H9 (cell line): Measurements from ENCODE around the gene SYNC. TPM values are rescaled to one million over a fixed set of nuclear protein-coding genes. Genes with fewer than 3 reads are reported as not detected.

Source experiments
- DNase-seq: peaks from one replicate; pipeline ENCODE4 v3.0.0-alpha.2; 2017
- H2AFZ ChIP-seq: one replicate; pipeline ENCODE4 v1.6.1; 2013; ENCODE audit warnings: mild to moderate bottlenecking, low read length, control low read depth, moderate library complexity
- H2AK5ac ChIP-seq: 2 replicates; pipeline ENCODE4 v1.6.1; 2013; ENCODE audit warnings: low read length, control low read depth, mixed read lengths; ENCODE audit not compliant: insufficient read length
- H2BK120ac ChIP-seq: one replicate; pipeline ENCODE4 v1.6.1; 2013; ENCODE audit warnings: low read depth, mild to moderate bottlenecking, low read length, control low read depth, inconsistent platforms; ENCODE audit not compliant: poor library complexity, severe bottlenecking
- H2BK12ac ChIP-seq: 2 replicates; pipeline ENCODE4 v1.6.1; 2013; ENCODE audit warnings: low read length, control low read depth, mixed read lengths, low read depth; ENCODE audit not compliant: insufficient read length
- H2BK15ac ChIP-seq: 2 replicates; pipeline ENCODE4 v1.6.1; 2013; ENCODE audit warnings: low read depth, low read length, control low read depth
- H2BK20ac ChIP-seq: one replicate; pipeline ENCODE4 v1.6.1; 2013; ENCODE audit warnings: low read depth, mild to moderate bottlenecking, low read length, control low read depth, inconsistent platforms; ENCODE audit not compliant: poor library complexity, severe bottlenecking
- H2BK5ac ChIP-seq: 2 replicates; pipeline ENCODE4 v1.6.1; 2013; ENCODE audit warnings: low read length, control low read depth, mixed read lengths; ENCODE audit not compliant: insufficient read length
- H3K14ac ChIP-seq: 2 replicates; pipeline ENCODE4 v1.6.1; 2013; ENCODE audit warnings: low read length, control low read depth; ENCODE audit not compliant: insufficient read depth
- H3K18ac ChIP-seq: 2 replicates; pipeline ENCODE4 v1.6.1; 2013; ENCODE audit warnings: low read depth, mild to moderate bottlenecking, mixed read lengths, low read length, control low read depth; ENCODE audit not compliant: insufficient read length
- H3K23ac ChIP-seq: 2 replicates; pipeline ENCODE4 v1.6.1; 2013; ENCODE audit warnings: low read length, control low read depth, mixed read lengths, low read depth; ENCODE audit not compliant: insufficient read length
- H3K23me2 ChIP-seq: 2 replicates; pipeline ENCODE4 v1.6.1; 2013; ENCODE audit warnings: low read depth, mild to moderate bottlenecking, mixed read lengths, low read length, control low read depth; ENCODE audit not compliant: insufficient read length, poor library complexity, severe bottlenecking
- H3K27ac ChIP-seq: 2 replicates; pipeline ENCODE4 v1.5.1; 2013; ENCODE audit warnings: low read length, control low read depth, mixed read lengths, low read depth; ENCODE audit not compliant: insufficient read length
- H3K27me3 ChIP-seq: 2 replicates; pipeline ENCODE4 v1.6.1; 2013; ENCODE audit warnings: low read length, control low read depth, inconsistent platforms; ENCODE audit not compliant: insufficient read depth
- H3K4ac ChIP-seq: 2 replicates; pipeline ENCODE4 v1.6.1; 2013; ENCODE audit warnings: low read depth, mild to moderate bottlenecking, control low read depth, inconsistent platforms, low read length, moderate library complexity
- H3K4me1 ChIP-seq: 2 replicates; pipeline ENCODE4 v1.6.1; 2013; ENCODE audit warnings: low read length, control low read depth, inconsistent platforms; ENCODE audit not compliant: insufficient read depth
- H3K4me2 ChIP-seq: 2 replicates; pipeline ENCODE4 v1.6.1; 2013; ENCODE audit warnings: low read length, control low read depth, mixed read lengths; ENCODE audit not compliant: insufficient read length, insufficient read depth
- H3K56ac ChIP-seq: 2 replicates; pipeline ENCODE4 v1.6.1; 2013; ENCODE audit warnings: low read depth, mild to moderate bottlenecking, mixed read lengths, low read length, control low read depth; ENCODE audit not compliant: insufficient read length
- H3K79me1 ChIP-seq: 2 replicates; pipeline ENCODE4 v1.6.1; 2013; ENCODE audit warnings: low read depth, mild to moderate bottlenecking, moderate library complexity, low read length, control low read depth, inconsistent platforms; ENCODE audit not compliant: insufficient read depth, poor library complexity, severe bottlenecking
- H3K79me2 ChIP-seq: 2 replicates; pipeline ENCODE4 v1.6.1; 2013; ENCODE audit warnings: low read length, control low read depth, inconsistent platforms; ENCODE audit not compliant: insufficient read depth
- H3K9ac ChIP-seq: 2 replicates; pipeline ENCODE4 v1.6.1; 2013; ENCODE audit warnings: low read length, control low read depth, mixed read lengths; ENCODE audit not compliant: insufficient read length; ENCODE audit errors: extremely low read depth
- H3K9me3 ChIP-seq: one replicate; pipeline ENCODE4 v1.6.1; 2013; ENCODE audit warnings: low read depth, low read length, inconsistent platforms; ENCODE audit not compliant: control insufficient read depth
- H3T11ph ChIP-seq: one replicate; pipeline ENCODE4 v1.6.1; 2013; ENCODE audit warnings: mild to moderate bottlenecking, low read length, control low read depth, inconsistent platforms
- H4K20me1 ChIP-seq: one replicate; pipeline ENCODE4 v1.6.1; 2013; ENCODE audit not compliant: control insufficient read depth, insufficient read length, insufficient read depth
- H4K5ac ChIP-seq: 2 replicates; pipeline ENCODE4 v1.6.1; 2013; ENCODE audit warnings: low read depth, mild to moderate bottlenecking, mixed read lengths, low read length, control low read depth; ENCODE audit not compliant: insufficient read length
- H4K8ac ChIP-seq: replicated peaks from 2 replicates; pipeline ENCODE4 v1.6.1; 2013; ENCODE audit warnings: low read length, control low read depth, mixed read lengths, low read depth; ENCODE audit not compliant: insufficient read length
- H4K91ac ChIP-seq: 2 replicates; pipeline ENCODE4 v1.6.1; 2013; ENCODE audit warnings: low read depth, mild to moderate bottlenecking, moderate library complexity, mixed read lengths, low read length, control low read depth; ENCODE audit not compliant: insufficient read length
- H3K27ac Mint-ChIP-seq, 3 experiments: 2 replicates in 2 of 3; 3 replicates in 1 of 3; pipeline ENCODE4 v1.8.0; 2020 to 2021; ENCODE audit warnings: mixed read lengths in 3 of 3, mild to moderate bottlenecking in 1 of 3, moderate library complexity in 1 of 3
- H3K27me3 Mint-ChIP-seq: 2 replicates; pipeline ENCODE4 v1.8.0; 2021; ENCODE audit warnings: low read depth, mild to moderate bottlenecking, moderate library complexity, mixed read lengths
- H3K36me3 Mint-ChIP-seq, 3 experiments: 2 replicates in 2 of 3; 3 replicates in 1 of 3; pipeline ENCODE4 v1.8.0; 2020 to 2021; ENCODE audit warnings: low read depth in 3 of 3, mixed read lengths in 3 of 3; ENCODE audit not compliant: insufficient read depth in 1 of 3
- H3K4me1 Mint-ChIP-seq, 2 experiments: 2 replicates each; pipeline ENCODE4 v1.8.0; 2020; ENCODE audit warnings: mixed read lengths in 2 of 2
- H3K4me3 Mint-ChIP-seq, 2 experiments: 2 replicates in 1 of 2; 3 replicates in 1 of 2; pipeline ENCODE4 v1.8.0; 2020 to 2021; ENCODE audit warnings: mild to moderate bottlenecking in 2 of 2, mixed read lengths in 2 of 2, moderate library complexity in 1 of 2
- H3K9me3 Mint-ChIP-seq, 2 experiments: 2 replicates in 1 of 2; 3 replicates in 1 of 2; pipeline ENCODE4 v1.8.0; 2020; ENCODE audit warnings: mild to moderate bottlenecking in 2 of 2, mixed read lengths in 2 of 2, moderate library complexity in 1 of 2
- CTCF ChIP-seq: fragments of 200-600 bp; sonication (generic); conservative IDR thresholded peaks from 3 replicates; pipeline ENCODE4 v1.8.0; 2021; ENCODE audit warnings: antibody characterized with exemption, mild to moderate bottlenecking
- WGBS: extraction: QIAGEN DNeasy Blood & Tissue Kit; methylation state at CpG from one replicate; pipeline ENCODE4 v1.1.7; 2013; ENCODE audit warnings: missing lambda C conversion rate, low lambda C conversion rate, mixed read lengths; ENCODE audit not compliant: insufficient read length; ENCODE audit errors: extremely low coverage; 5-methylcytosine and 5-hydroxymethylcytosine counted together
- total RNA-seq: library from RNA; stranded (reverse); gene quantifications from 2 replicates; pipeline ENCODE4 v1.2.1, GENCODE V29; 2021

The SYNC gene
- total RNA-seq, 1 experiment from 2014 or later: 0.15 TPM

GRCh38 chr1:32715901-32716311 is 13.3 kb upstream of the SYNC start:
- Histone ChIP-seq H3K79me1 (no peaks in the 10 kb centered on the region), H3K4ac (no peak overlapping the region), H4K91ac (no peak overlapping the region), H3K9me3 (no peaks in the 10 kb centered on the region), H3K23me2 (peaks cover 5% of the 10 kb centered on the region), H3K56ac (no peak overlapping the region), H2BK12ac (no peak overlapping the region), H4K20me1 (no peaks in the 10 kb centered on the region), H2BK5ac (no peak overlapping the region), H4K8ac (no peak overlapping the region), H3K4me2 (no peak overlapping the region), H3K4me1 (peaks cover 2% of the 10 kb centered on the region; the same call in 1 of the 2 replicates), H3K27ac (no peak overlapping the region), H2AFZ (no peak overlapping the region), H3K18ac (no peak overlapping the region), H4K5ac (no peak overlapping the region), H2BK20ac (no peak overlapping the region), H3T11ph (no peak overlapping the region), H3K23ac (no peak overlapping the region), H2AK5ac (no peak overlapping the region), H2BK15ac (no peak overlapping the region), H3K79me2 (no peaks in the 10 kb centered on the region), H3K14ac (no peak overlapping the region; the same call in 1 of the 2 replicates), H3K9ac (no peak overlapping the region), H2BK120ac (no peak overlapping the region), H3K27me3 (no peaks in the 10 kb centered on the region)
- peak overlapping the region in 2 of 3 experiments; percentile 89 to 95; a peak in 5 of 7 replicates for H3K27ac Mint-ChIP-seq
- H3K9me3 Mint-ChIP-seq: no peaks in the 10 kb centered on the region
- no peak for TF ChIP-seq CTCF
- no peaks in the 10 kb centered on the region for H3K36me3 Mint-ChIP-seq
- DNase-seq: no peak
- WGBS: no CpG with 5 or more reads among the region's 4 CpGs
- H3K27me3 Mint-ChIP-seq: peaks cover 16% of the 10 kb centered on the region
- H3K4me1 Mint-ChIP-seq: peaks cover 25 to 31% of the 10 kb centered on the region in 2 experiments
- H3K4me3 Mint-ChIP-seq: peak overlapping the region in 1 of 2 experiments; percentile 52; a peak in 1 of 5 replicates
